ENCODE results near the gene LIX1L.

Gene LIX1L

GRCh38 chr1:145982010-145982723 is 24.4 kb upstream of the LIX1L start:
- ATAC-seq = no peak

GRCh38 chr1:145980457-145980994 is 22.7 kb upstream of the LIX1L start:
- no peak for ATAC-seq
- TF ChIP-seq CSDC2 (CRISPR knock-in tag; IDR thresholded peaks at IDR 0.05) = no peak
- no peak for TF ChIP-seq ESRRG (CRISPR knock-in tag; IDR thresholded peaks at IDR 0.05)
- no peak for TF ChIP-seq ZNF565 (CRISPR knock-in tag; conservative IDR thresholded peaks at IDR 0.05; ENCODE audit: low read depth)
- TF ChIP-seq SNAI2 (CRISPR knock-in tag; IDR thresholded peaks at IDR 0.05) = no peak
- no peak for TF ChIP-seq RARB (CRISPR knock-in tag; IDR thresholded peaks at IDR 0.05)
- TF ChIP-seq GLIS3 (CRISPR knock-in tag; IDR thresholded peaks at IDR 0.05) = no peak
- TF ChIP-seq ZFP3 (CRISPR knock-in tag; IDR thresholded peaks at IDR 0.05) = no peak
- no peak for TF ChIP-seq PATZ1 (CRISPR knock-in tag; IDR thresholded peaks at IDR 0.05; ENCODE audit: borderline replicate concordance)
- TF ChIP-seq TOX (CRISPR knock-in tag; IDR thresholded peaks at IDR 0.05; ENCODE audit: borderline replicate concordance) = no peak
- TF ChIP-seq, protein P1, sequence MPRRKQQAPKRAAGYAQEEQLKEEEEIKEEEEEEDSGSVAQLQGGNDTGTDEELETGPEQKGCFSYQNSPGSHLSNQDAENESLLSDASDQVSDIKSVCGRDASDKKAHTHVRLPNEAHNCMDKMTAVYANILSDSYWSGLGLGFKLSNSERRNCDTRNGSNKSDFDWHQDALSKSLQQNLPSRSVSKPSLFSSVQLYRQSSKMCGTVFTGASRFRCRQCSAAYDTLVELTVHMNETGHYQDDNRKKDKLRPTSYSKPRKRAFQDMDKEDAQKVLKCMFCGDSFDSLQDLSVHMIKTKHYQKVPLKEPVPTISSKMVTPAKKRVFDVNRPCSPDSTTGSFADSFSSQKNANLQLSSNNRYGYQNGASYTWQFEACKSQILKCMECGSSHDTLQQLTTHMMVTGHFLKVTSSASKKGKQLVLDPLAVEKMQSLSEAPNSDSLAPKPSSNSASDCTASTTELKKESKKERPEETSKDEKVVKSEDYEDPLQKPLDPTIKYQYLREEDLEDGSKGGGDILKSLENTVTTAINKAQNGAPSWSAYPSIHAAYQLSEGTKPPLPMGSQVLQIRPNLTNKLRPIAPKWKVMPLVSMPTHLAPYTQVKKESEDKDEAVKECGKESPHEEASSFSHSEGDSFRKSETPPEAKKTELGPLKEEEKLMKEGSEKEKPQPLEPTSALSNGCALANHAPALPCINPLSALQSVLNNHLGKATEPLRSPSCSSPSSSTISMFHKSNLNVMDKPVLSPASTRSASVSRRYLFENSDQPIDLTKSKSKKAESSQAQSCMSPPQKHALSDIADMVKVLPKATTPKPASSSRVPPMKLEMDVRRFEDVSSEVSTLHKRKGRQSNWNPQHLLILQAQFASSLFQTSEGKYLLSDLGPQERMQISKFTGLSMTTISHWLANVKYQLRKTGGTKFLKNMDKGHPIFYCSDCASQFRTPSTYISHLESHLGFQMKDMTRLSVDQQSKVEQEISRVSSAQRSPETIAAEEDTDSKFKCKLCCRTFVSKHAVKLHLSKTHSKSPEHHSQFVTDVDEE (CRISPR knock-in tag; IDR thresholded peaks at IDR 0.05) = no peak
- TF ChIP-seq ZNF8 (CRISPR knock-in tag; IDR thresholded peaks at IDR 0.05) = no peak
- no peak for TF ChIP-seq ZNF70 (CRISPR knock-in tag; IDR thresholded peaks at IDR 0.05)
- TF ChIP-seq TCF4 (CRISPR knock-in tag; IDR thresholded peaks at IDR 0.05; ENCODE audit: borderline replicate concordance) = no peak

More at GRCh38 chr1:145982010-145982723, 24.4 kb upstream of the LIX1L start:
- TF ChIP-seq ARNTL (CRISPR knock-in tag; IDR thresholded peaks at IDR 0.05; ENCODE audit: borderline replicate concordance, low read depth) = no peak
- TF ChIP-seq TOX (CRISPR knock-in tag; IDR thresholded peaks at IDR 0.05; ENCODE audit: borderline replicate concordance) = no peak
- TF ChIP-seq ZFP3 (CRISPR knock-in tag; IDR thresholded peaks at IDR 0.05) = no peak
- TF ChIP-seq BACH2 (CRISPR knock-in tag; IDR thresholded peaks at IDR 0.05; ENCODE audit: borderline replicate concordance) = no peak
- TF ChIP-seq PATZ1 (CRISPR knock-in tag; IDR thresholded peaks at IDR 0.05; ENCODE audit: borderline replicate concordance) = no peak
- no peak for TF ChIP-seq RARB (CRISPR knock-in tag; IDR thresholded peaks at IDR 0.05)
- no peak for TF ChIP-seq ESRRG (CRISPR knock-in tag; IDR thresholded peaks at IDR 0.05)
- no peak for TF ChIP-seq ISL1 (CRISPR knock-in tag; IDR thresholded peaks at IDR 0.05)
- TF ChIP-seq, protein P2, sequence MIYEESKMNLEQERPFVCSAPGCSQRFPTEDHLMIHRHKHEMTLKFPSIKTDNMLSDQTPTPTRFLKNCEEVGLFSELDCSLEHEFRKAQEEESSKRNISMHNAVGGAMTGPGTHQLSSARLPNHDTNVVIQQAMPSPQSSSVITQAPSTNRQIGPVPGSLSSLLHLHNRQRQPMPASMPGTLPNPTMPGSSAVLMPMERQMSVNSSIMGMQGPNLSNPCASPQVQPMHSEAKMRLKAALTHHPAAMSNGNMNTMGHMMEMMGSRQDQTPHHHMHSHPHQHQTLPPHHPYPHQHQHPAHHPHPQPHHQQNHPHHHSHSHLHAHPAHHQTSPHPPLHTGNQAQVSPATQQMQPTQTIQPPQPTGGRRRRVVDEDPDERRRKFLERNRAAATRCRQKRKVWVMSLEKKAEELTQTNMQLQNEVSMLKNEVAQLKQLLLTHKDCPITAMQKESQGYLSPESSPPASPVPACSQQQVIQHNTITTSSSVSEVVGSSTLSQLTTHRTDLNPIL (CRISPR knock-in tag; IDR thresholded peaks at IDR 0.05; ENCODE audit: low read depth) = no peak

- TF ChIP-seq, protein P3, sequence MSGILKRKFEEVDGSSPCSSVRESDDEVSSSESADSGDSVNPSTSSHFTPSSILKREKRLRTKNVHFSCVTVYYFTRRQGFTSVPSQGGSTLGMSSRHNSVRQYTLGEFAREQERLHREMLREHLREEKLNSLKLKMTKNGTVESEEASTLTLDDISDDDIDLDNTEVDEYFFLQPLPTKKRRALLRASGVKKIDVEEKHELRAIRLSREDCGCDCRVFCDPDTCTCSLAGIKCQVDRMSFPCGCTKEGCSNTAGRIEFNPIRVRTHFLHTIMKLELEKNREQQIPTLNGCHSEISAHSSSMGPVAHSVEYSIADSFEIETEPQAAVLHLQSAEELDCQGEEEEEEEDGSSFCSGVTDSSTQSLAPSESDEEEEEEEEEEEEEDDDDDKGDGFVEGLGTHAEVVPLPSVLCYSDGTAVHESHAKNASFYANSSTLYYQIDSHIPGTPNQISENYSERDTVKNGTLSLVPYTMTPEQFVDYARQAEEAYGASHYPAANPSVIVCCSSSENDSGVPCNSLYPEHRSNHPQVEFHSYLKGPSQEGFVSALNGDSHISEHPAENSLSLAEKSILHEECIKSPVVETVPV (CRISPR knock-in tag; IDR thresholded peaks at IDR 0.05) = no peak
- TF ChIP-seq ISL1 (CRISPR knock-in tag; IDR thresholded peaks at IDR 0.05) (no peak), TOX (CRISPR knock-in tag; IDR thresholded peaks at IDR 0.05; ENCODE audit: borderline replicate concordance) (peak; percentile 2; the same call in 1 of the 2 replicates), ZFP3 (CRISPR knock-in tag; IDR thresholded peaks at IDR 0.05) (no peak), OSR1 (CRISPR knock-in tag; IDR thresholded peaks at IDR 0.05) (peak; percentile 40; the same call in 1 of the 2 replicates), ESRRG (CRISPR knock-in tag; IDR thresholded peaks at IDR 0.05) (no peak), ZNF70 (CRISPR knock-in tag; IDR thresholded peaks at IDR 0.05) (no peak)
- TF ChIP-seq, protein P4, sequence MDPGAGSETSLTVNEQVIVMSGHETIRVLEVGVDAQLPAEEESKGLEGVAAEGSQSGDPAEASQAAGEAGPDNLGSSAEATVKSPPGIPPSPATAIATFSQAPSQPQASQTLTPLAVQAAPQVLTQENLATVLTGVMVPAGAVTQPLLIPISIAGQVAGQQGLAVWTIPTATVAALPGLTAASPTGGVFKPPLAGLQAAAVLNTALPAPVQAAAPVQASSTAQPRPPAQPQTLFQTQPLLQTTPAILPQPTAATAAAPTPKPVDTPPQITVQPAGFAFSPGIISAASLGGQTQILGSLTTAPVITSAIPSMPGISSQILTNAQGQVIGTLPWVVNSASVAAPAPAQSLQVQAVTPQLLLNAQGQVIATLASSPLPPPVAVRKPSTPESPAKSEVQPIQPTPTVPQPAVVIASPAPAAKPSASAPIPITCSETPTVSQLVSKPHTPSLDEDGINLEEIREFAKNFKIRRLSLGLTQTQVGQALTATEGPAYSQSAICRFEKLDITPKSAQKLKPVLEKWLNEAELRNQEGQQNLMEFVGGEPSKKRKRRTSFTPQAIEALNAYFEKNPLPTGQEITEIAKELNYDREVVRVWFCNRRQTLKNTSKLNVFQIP (CRISPR knock-in tag; IDR thresholded peaks at IDR 0.05; ENCODE audit: borderline replicate concordance, low read depth) = peak; percentile 63; the same call in 1 of the 2 replicates
- no peak for ATAC-seq
Observed at GRCh38 chr1:145979746-145980456, 22.1 kb upstream of the LIX1L start.

Data from SK-N-SH treated with all-trans-retinoic acid at 6 μM for 48 hours (cell line).